Right renal cortex interstitium (tissue), 3 donors: ENCODE data around the gene WDR93. TPM values are rescaled to one million over a fixed set of nuclear protein-coding genes. Genes with fewer than 3 reads are reported as not detected.

Experiments used
- DNase-seq, 3 donors: peaks; one replicate each; pipeline ENCODE4 v3.0.0-alpha.2; 2013; ENCODE audit warnings: low read depth in 3 of 3, low spot score in 2 of 3
- polyA plus RNA-seq, 3 donors: library from polyadenylated mRNA; unstranded; fragments of 120-200 nt; gene quantifications; one replicate each; pipeline ENCODE4 v1.2.1, GENCODE V29; 2013; ENCODE audit not compliant: insufficient read length in 3 of 3

The WDR93 gene
- 1 to 10 TPM; 1.9 to 3.0 (median 2.3) TPM for polyA plus RNA-seq

- DNase-seq = peak; percentile 74 to 77 (median 77)
Observed at GRCh38 chr15:89690276-89691218, at the start of gene WDR93, which contains the start of gene PEX11A. Gene WDR93 (plus strand): TSS chr15:89690811. CDS start chr15:89701747, 10,936 bp downstream. Gene PEX11A (minus strand): TSS chr15:89690754. CDS start chr15:89690632, 122 bp downstream.

- no peak for DNase-seq
Observed at GRCh38 chr15:89641053-89641452, 49.6 kb upstream of the WDR93 start.

- no peak for DNase-seq
Observed at GRCh38 chr15:89642106-89642505, 48.5 kb upstream of the WDR93 start.

- DNase-seq = no peak
Observed at GRCh38 chr15:89645680-89646079, 44.9 kb upstream of the WDR93 start.

- DNase-seq = no peak
Observed at GRCh38 chr15:89646416-89647141, 44.0 kb upstream of the WDR93 start.

GRCh38 chr15:89647191-89647851 lies 43.3 kb upstream of the WDR93 start:
- no peak for DNase-seq

- DNase-seq = no peak
Observed at GRCh38 chr15:89648106-89649012, 42.3 kb upstream of the WDR93 start.

- no peak for DNase-seq
Observed at GRCh38 chr15:89649013-89649625, 41.5 kb upstream of the WDR93 start.

GRCh38 chr15:89649716-89650115 lies 40.9 kb upstream of the WDR93 start:
- no peak for DNase-seq

GRCh38 chr15:89652131-89652530 lies 38.5 kb upstream of the WDR93 start:
- DNase-seq = no peak

- DNase-seq = no peak
Observed at GRCh38 chr15:89652666-89653065, 37.9 kb upstream of the WDR93 start.

- no peak for DNase-seq
Observed at GRCh38 chr15:89653578-89653977, 37.0 kb upstream of the WDR93 start.

GRCh38 chr15:89654301-89654761 lies 36.3 kb upstream of the WDR93 start:
- DNase-seq = no peak

GRCh38 chr15:89654847-89655805 lies 35.5 kb upstream of the WDR93 start, which contains the start of gene KIF7:
Gene KIF7 (minus strand): TSS chr15:89655467. CDS start chr15:89652930, 2,537 bp downstream.
- DNase-seq = peak in 1 of 3 donors; percentile 54

- DNase-seq = no peak
Observed at GRCh38 chr15:89656116-89656815, 34.3 kb upstream of the WDR93 start.

- DNase-seq = no peak
Observed at GRCh38 chr15:89657686-89658200, 32.9 kb upstream of the WDR93 start.

- DNase-seq = no peak
Observed at GRCh38 chr15:89659295-89659694, 31.3 kb upstream of the WDR93 start.
